ENCODE results near the gene INSL4. TPM values are rescaled to one million over a fixed set of nuclear protein-coding genes. Genes with fewer than 3 reads are reported as not detected.

INSL4 gene
- total RNA-seq, 3 donors from 2014 or later, result not detected

DNA sequence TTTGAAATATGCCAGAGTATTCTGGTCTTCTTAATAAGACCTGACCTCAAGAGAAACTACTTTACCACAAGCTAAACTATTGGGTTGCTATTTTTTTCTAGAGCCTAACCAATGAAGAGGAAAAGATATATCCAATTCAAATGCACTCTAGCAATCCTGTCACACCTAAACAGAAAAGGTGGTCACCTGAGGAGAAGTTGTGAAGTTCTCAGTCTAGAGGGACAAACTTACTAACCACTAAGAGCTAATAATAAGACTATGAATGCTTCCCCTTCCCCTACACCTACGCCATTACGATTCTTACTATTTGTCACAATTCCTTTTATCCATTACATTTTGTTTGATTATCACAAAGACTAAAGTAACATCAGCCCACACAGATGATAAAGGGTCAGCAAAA is 43.6 kb downstream of the INSL4 start:
- Histone ChIP-seq H3K9me3 (no peaks in the 10 kb centered on the region), H3K4me1 (no peaks in the 10 kb centered on the region), H3K4me3 (no peak overlapping the region), H3K27me3 (no peaks in the 10 kb centered on the region), H3K27ac (no peak overlapping the region), H3K36me3 (no peaks in the 10 kb centered on the region)
- no peak for DNase-seq (ENCODE audit: low spot score in 2 of 2)
- TF ChIP-seq, protein P1, sequence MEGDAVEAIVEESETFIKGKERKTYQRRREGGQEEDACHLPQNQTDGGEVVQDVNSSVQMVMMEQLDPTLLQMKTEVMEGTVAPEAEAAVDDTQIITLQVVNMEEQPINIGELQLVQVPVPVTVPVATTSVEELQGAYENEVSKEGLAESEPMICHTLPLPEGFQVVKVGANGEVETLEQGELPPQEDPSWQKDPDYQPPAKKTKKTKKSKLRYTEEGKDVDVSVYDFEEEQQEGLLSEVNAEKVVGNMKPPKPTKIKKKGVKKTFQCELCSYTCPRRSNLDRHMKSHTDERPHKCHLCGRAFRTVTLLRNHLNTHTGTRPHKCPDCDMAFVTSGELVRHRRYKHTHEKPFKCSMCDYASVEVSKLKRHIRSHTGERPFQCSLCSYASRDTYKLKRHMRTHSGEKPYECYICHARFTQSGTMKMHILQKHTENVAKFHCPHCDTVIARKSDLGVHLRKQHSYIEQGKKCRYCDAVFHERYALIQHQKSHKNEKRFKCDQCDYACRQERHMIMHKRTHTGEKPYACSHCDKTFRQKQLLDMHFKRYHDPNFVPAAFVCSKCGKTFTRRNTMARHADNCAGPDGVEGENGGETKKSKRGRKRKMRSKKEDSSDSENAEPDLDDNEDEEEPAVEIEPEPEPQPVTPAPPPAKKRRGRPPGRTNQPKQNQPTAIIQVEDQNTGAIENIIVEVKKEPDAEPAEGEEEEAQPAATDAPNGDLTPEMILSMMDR (IDR thresholded peaks at IDR 0.05), result no peak
- no peak for TF ChIP-seq POLR2A (IDR thresholded peaks at IDR 0.05)
- no peak for TF ChIP-seq POLR2AphosphoS5 (IDR thresholded peaks at IDR 0.05)
- intact Hi-C loops (cut with DNase I; ENCODE audit: low total_unique reads), result no loop called here

DNA sequence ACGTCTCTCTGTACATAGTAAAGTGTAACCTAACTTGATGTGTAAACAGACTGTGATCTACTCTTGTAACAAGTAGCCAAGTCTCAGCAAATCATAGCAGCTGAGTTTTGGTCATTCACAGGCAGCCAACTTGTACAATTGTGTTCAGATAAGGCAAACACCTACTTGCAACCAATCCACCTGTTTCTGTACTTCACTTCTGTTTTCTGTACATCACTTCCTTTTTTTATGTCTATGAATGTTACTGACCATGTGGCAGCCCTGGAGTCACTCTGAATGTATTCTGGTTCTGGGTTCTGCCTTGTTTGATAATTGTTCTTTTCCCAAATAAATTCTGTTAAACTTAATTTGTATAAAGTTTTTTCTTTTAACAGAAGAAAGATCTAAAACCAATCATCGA is 47.3 kb downstream of the INSL4 start:
- Histone ChIP-seq H3K9me3 (no peaks in the 10 kb centered on the region), H3K27me3 (no peaks in the 10 kb centered on the region), H3K4me1 (no peaks in the 10 kb centered on the region), H3K27ac (no peak overlapping the region), H3K36me3 (no peaks in the 10 kb centered on the region), H3K4me3 (no peak overlapping the region)
- DNase-seq (ENCODE audit: low spot score in 2 of 2), result no peak
- intact Hi-C loops (cut with DNase I; ENCODE audit: low total_unique reads), result no loop called here
- TF ChIP-seq POLR2AphosphoS5 (IDR thresholded peaks at IDR 0.05) (no peak), POLR2A (IDR thresholded peaks at IDR 0.05) (no peak)
- TF ChIP-seq, protein P1 (IDR thresholded peaks at IDR 0.05), result no peak

Other genes starting within 250 kb of the INSL4 start
- 10 to 100 TPM; 28.8 to 46.9 (median 35.4) TPM for gene JAK2, start 246.1 kb upstream of the INSL4 start, total RNA-seq
- not detected for gene INSL6, start 45.8 kb upstream of the INSL4 start, total RNA-seq
- 1 to 10 TPM in 2 of 3 donors, not detected in 1; 1.6 to 6.9 TPM for gene RLN2, start 73.3 kb downstream of the INSL4 start, total RNA-seq
- gene RLN1, start 108.5 kb downstream of the INSL4 start, total RNA-seq, result 1 to 10 TPM in 2 of 3 donors, under 1 TPM in 1; 0.48 to 1.3 (median 1.2) TPM
- gene PLGRKT, start 206.5 kb downstream of the INSL4 start, total RNA-seq, result 10 to 100 TPM; 15.0 to 26.2 (median 16.4) TPM
- gene CD274, start 219.1 kb downstream of the INSL4 start, total RNA-seq, result 1 to 10 TPM; 1.6 to 3.1 (median 2.9) TPM

Measured in breast epithelium (tissue), 4 donors.